HL-60 (cell line): ENCODE data around the gene COX7A1.

Source experiments
- DNase-seq, 2 experiments: peaks; one replicate each; pipeline ENCODE4 v3.0.0-alpha.2; 2010 to 2020; ENCODE audit warnings: low read depth in 1 of 2, low spot score in 1 of 2
- H3K27ac ChIP-seq: fragments of 250-450 bp; sonication (Bioruptor Pico); replicated peaks from 2 replicates; pipeline ENCODE4 v1.5.1; 2020; ENCODE audit warnings: mild to moderate bottlenecking, moderate library complexity
- H3K27me3 ChIP-seq: fragments of 250-450 bp; sonication (Bioruptor Pico); 2 replicates; pipeline ENCODE4 v1.5.1; 2021; ENCODE audit warnings: mild to moderate bottlenecking, moderate library complexity; ENCODE audit not compliant: insufficient read depth, poor library complexity, severe bottlenecking
- H3K4me3 ChIP-seq: replicated peaks from 2 replicates; pipeline ENCODE4 v1.5.1; 2011; ENCODE audit warnings: mild to moderate bottlenecking, control low read depth, low read length; ENCODE audit not compliant: insufficient read depth
- CTCF ChIP-seq: IDR thresholded peaks from one replicate; pipeline ENCODE4 v1.5.1; 2011; ENCODE audit warnings: low read length, control low read depth, inconsistent platforms; ENCODE audit not compliant: insufficient read depth
- GABPA ChIP-seq: IDR thresholded peaks from 2 replicates; pipeline ENCODE4 v1.6.1; 2012; ENCODE audit warnings: low read depth
- POLR2AphosphoS5 ChIP-seq: IDR thresholded peaks from 2 replicates; pipeline ENCODE4 v1.6.1; 2012; ENCODE audit warnings: low read depth
- SPI1 ChIP-seq: IDR thresholded peaks from 2 replicates; pipeline ENCODE4 v1.6.1; 2012; ENCODE audit warnings: low read depth, mild to moderate bottlenecking, borderline replicate concordance
- TF ChIP-seq, protein P1 (sequence below): IDR thresholded peaks from 2 replicates; pipeline ENCODE4 v1.6.1; 2012; ENCODE audit warnings: low read depth; ENCODE audit not compliant: insufficient replicate concordance

COX7A1 gene

DNA sequence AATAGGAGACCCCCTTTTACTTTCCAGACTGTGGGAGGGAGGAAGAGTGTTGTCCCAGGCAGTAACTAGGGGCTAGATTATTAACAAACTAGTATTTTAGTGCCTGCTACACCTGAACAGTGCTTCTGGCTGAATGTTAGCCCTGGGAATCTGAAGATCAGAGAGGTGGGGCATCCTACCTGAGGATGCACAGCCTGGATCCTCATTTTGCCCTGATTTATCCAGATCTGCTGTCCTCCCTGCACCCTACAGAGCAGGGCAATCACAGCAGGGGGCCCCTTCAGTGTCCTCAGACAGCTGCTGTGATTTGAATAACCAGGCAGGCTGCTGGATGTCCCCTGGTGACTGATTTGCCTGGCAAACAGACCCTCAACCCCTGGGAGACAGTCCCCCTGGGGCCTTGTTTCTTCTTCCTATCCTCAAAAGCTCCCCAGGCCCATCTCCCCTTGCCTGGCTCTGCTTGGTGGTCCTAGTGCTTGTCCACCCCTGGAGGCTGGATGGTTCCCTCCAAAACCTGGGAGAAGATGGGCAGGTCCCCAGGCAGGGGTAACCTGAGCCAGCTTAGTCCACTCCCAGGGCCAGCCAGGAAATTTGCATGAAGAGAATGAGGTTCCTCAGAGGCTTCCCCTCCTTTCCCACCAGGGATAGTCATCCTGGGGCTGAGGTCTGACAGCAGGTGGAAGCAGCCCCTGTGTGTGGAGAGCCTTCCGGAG, 41.6 kb downstream of the COX7A1 start, which contains the start of gene OVOL3:
Gene OVOL3, plus strand, starts transcription at position 657 of the 713 bp plus-strand sequence. CDS start 60 bp downstream, outside the sequence.
- Histone ChIP-seq H3K4me3 (no peak within 1 kb of the TSS), H3K27ac (no peak within 1 kb of the TSS), H3K27me3 (no peaks in the 10 kb centered on the region)
- no peak for DNase-seq
- TF ChIP-seq SPI1: no peak

DNA sequence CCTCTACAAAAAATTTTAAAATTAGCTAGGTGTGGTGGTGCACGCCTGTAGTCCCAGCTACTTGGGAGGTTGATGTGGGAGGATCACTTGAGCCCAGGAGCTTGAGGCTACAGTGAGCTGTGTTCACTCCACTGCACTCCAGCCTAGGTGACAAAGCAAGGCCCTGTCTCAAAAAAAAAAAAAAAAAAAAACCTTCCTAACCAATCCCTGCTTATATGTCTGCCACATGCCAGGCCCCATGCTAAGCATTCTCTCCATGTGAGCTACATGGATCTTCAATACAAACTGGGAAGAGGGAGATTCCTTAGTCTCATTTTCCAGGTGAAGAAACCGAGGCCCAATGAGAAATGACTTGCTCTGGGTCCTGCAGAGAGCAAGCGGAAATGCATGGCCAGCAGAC, 43.6 kb downstream of the COX7A1 start:
- DNase-seq: no peak
- no peak overlapping the region for H3K4me3 ChIP-seq
- no peaks in the 10 kb centered on the region for H3K27me3 ChIP-seq
- TF ChIP-seq, protein P1, sequence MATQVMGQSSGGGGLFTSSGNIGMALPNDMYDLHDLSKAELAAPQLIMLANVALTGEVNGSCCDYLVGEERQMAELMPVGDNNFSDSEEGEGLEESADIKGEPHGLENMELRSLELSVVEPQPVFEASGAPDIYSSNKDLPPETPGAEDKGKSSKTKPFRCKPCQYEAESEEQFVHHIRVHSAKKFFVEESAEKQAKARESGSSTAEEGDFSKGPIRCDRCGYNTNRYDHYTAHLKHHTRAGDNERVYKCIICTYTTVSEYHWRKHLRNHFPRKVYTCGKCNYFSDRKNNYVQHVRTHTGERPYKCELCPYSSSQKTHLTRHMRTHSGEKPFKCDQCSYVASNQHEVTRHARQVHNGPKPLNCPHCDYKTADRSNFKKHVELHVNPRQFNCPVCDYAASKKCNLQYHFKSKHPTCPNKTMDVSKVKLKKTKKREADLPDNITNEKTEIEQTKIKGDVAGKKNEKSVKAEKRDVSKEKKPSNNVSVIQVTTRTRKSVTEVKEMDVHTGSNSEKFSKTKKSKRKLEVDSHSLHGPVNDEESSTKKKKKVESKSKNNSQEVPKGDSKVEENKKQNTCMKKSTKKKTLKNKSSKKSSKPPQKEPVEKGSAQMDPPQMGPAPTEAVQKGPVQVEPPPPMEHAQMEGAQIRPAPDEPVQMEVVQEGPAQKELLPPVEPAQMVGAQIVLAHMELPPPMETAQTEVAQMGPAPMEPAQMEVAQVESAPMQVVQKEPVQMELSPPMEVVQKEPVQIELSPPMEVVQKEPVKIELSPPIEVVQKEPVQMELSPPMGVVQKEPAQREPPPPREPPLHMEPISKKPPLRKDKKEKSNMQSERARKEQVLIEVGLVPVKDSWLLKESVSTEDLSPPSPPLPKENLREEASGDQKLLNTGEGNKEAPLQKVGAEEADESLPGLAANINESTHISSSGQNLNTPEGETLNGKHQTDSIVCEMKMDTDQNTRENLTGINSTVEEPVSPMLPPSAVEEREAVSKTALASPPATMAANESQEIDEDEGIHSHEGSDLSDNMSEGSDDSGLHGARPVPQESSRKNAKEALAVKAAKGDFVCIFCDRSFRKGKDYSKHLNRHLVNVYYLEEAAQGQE: no peak
- TF ChIP-seq POLR2AphosphoS5 (no peak), SPI1 (no peak), CTCF (no peak), GABPA (no peak)
- no peak overlapping the region for H3K27ac ChIP-seq

GRCh38 chr19:36106991-36107390, 45.3 kb downstream of the COX7A1 start:
- Histone ChIP-seq H3K27me3 (no peaks in the 10 kb centered on the region), H3K27ac (no peak overlapping the region), H3K4me3 (no peak overlapping the region)
- no peak for TF ChIP-seq SPI1
- no peak for TF ChIP-seq CTCF
- TF ChIP-seq POLR2AphosphoS5: no peak
- TF ChIP-seq, protein P1: no peak
- TF ChIP-seq GABPA: no peak
- no peak for DNase-seq

GRCh38 chr19:36106441-36106840, 45.8 kb downstream of the COX7A1 start:
- Histone ChIP-seq H3K27ac (no peak overlapping the region), H3K27me3 (no peaks in the 10 kb centered on the region), H3K4me3 (no peak overlapping the region)
- TF ChIP-seq POLR2AphosphoS5 (no peak), CTCF (no peak), GABPA (no peak), SPI1 (no peak)
- TF ChIP-seq, protein P1: no peak
- no peak for DNase-seq
